Fibroblast of lung (primary cell): ENCODE measurements around the gene ARHGEF16.

ENCODE experiments used
- EZH2 ChIP-seq: IDR thresholded peaks from 2 replicates; pipeline ENCODE4 v1.5.1; 2012; ENCODE audit warnings: low read length, control low read depth, mild to moderate bottlenecking; ENCODE audit errors: missing control alignments
- TF ChIP-seq, protein P1 (sequence below), 2 donors: IDR thresholded peaks in 1 of 2; conservative IDR thresholded peaks in 1 of 2; 1 replicate in 1 of 2; 2 replicates in 1 of 2; pipeline ENCODE4 v1.5.1; 2011 to 2012; ENCODE audit warnings: low read length in 2 of 2, control low read depth in 1 of 2, inconsistent platforms in 1 of 2, low read depth in 1 of 2, mild to moderate bottlenecking in 1 of 2

DNA sequence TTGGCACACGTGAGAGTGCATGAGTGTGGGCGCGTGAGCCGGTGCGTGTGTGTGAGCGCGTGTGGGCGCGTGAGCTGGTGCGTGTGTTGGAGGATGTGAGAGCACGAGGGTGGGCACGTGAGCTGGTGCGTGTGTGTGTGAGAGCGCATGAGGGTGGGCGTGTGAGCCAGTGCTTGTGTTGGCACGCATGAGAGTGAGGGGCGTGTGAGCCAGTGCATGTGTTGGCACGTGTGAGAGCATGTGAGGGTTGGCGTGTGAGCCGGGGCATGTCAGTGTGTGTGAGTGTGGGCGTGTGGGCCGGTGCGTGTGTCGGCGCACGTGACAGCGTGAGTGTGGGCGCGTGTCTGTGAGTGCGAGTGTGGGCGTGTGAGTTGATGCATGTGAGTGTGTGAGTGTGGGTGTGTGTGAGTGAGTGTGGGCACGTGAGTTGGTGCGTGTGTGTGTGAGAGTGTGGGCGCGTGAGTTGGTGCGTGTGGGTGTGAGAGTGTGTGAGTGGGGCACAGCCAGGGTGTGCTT, 45.7 kb upstream of the ARHGEF16 start:
- TF ChIP-seq, protein P1, sequence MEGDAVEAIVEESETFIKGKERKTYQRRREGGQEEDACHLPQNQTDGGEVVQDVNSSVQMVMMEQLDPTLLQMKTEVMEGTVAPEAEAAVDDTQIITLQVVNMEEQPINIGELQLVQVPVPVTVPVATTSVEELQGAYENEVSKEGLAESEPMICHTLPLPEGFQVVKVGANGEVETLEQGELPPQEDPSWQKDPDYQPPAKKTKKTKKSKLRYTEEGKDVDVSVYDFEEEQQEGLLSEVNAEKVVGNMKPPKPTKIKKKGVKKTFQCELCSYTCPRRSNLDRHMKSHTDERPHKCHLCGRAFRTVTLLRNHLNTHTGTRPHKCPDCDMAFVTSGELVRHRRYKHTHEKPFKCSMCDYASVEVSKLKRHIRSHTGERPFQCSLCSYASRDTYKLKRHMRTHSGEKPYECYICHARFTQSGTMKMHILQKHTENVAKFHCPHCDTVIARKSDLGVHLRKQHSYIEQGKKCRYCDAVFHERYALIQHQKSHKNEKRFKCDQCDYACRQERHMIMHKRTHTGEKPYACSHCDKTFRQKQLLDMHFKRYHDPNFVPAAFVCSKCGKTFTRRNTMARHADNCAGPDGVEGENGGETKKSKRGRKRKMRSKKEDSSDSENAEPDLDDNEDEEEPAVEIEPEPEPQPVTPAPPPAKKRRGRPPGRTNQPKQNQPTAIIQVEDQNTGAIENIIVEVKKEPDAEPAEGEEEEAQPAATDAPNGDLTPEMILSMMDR (conservative IDR thresholded peaks at IDR 0.05 in 1 of 2, IDR thresholded peaks at IDR 0.05 in 1 of 2; ENCODE audit: low read depth in 1 of 2, low read length in 2 of 2) = no peak
- no peak for TF ChIP-seq EZH2
